ENCODE results near the gene AIPL1. TPM values are rescaled to one million over a fixed set of nuclear protein-coding genes. Genes with fewer than 3 reads are reported as not detected.

Gene AIPL1
- total RNA-seq, 1 experiment from 2014 or later = not detected

- Histone ChIP-seq H3K9me3 (no peaks in the 10 kb centered on the region), H3K36me3 (no peaks in the 10 kb centered on the region), H3K27me3 (no peaks in the 10 kb centered on the region), H3K4me3 (no peak overlapping the region)
- peak; percentile 62 for DNase-seq
Measured at GRCh38 chr17:6470751-6471521, 36.0 kb upstream of the AIPL1 start.

GRCh38 chr17:6470146-6470718, 35.3 kb upstream of the AIPL1 start:
- no peak for DNase-seq
- H3K27me3 ChIP-seq = no peaks in the 10 kb centered on the region

GRCh38 chr17:6468051-6468790, 33.3 kb upstream of the AIPL1 start:
- DNase-seq = no peak

More at GRCh38 chr17:6470146-6470718, 35.3 kb upstream of the AIPL1 start:
- Histone ChIP-seq H3K9me3 (no peaks in the 10 kb centered on the region), H3K4me3 (no peak overlapping the region), H3K36me3 (no peaks in the 10 kb centered on the region)

GRCh38 chr17:6467567-6467966, 32.6 kb upstream of the AIPL1 start:
- Histone ChIP-seq H3K9me3 (no peaks in the 10 kb centered on the region), H3K27me3 (no peaks in the 10 kb centered on the region), H3K36me3 (no peaks in the 10 kb centered on the region), H3K4me3 (no peak overlapping the region)
- DNase-seq = no peak

More at GRCh38 chr17:6468051-6468790, 33.3 kb upstream of the AIPL1 start:
- H3K36me3 ChIP-seq = no peaks in the 10 kb centered on the region
- H3K9me3 ChIP-seq = no peaks in the 10 kb centered on the region
- H3K27me3 ChIP-seq = no peaks in the 10 kb centered on the region
- H3K4me3 ChIP-seq = no peak overlapping the region

- no peak for DNase-seq
Measured at GRCh38 chr17:6465206-6466003, 30.5 kb upstream of the AIPL1 start.

GRCh38 chr17:6464446-6465041, 29.6 kb upstream of the AIPL1 start:
- no peaks in the 10 kb centered on the region for H3K9me3 ChIP-seq
- DNase-seq = no peak
- H3K4me3 ChIP-seq = no peak overlapping the region
- H3K27me3 ChIP-seq = no peaks in the 10 kb centered on the region
- H3K36me3 ChIP-seq = no peaks in the 10 kb centered on the region

More at GRCh38 chr17:6465206-6466003, 30.5 kb upstream of the AIPL1 start:
- Histone ChIP-seq H3K4me3 (no peak overlapping the region), H3K9me3 (no peaks in the 10 kb centered on the region), H3K36me3 (no peaks in the 10 kb centered on the region), H3K27me3 (no peaks in the 10 kb centered on the region)

- DNase-seq = no peak
- Histone ChIP-seq H3K27me3 (no peaks in the 10 kb centered on the region), H3K4me3 (no peak overlapping the region), H3K9me3 (no peaks in the 10 kb centered on the region), H3K36me3 (no peaks in the 10 kb centered on the region)
Measured at GRCh38 chr17:6463616-6464445, 28.9 kb upstream of the AIPL1 start.

- no peaks in the 10 kb centered on the region for H3K36me3 ChIP-seq
- H3K27me3 ChIP-seq = no peaks in the 10 kb centered on the region
- no peak overlapping the region for H3K4me3 ChIP-seq
- no peaks in the 10 kb centered on the region for H3K9me3 ChIP-seq
- no peak for DNase-seq
Measured at GRCh38 chr17:6462692-6463091, 27.8 kb upstream of the AIPL1 start.

GRCh38 chr17:6461792-6462524, 27.0 kb upstream of the AIPL1 start:
- H3K36me3 ChIP-seq = no peaks in the 10 kb centered on the region
- DNase-seq = no peak
- no peaks in the 10 kb centered on the region for H3K27me3 ChIP-seq
- H3K4me3 ChIP-seq = no peak overlapping the region
- no peaks in the 10 kb centered on the region for H3K9me3 ChIP-seq

- H3K27me3 ChIP-seq = no peaks in the 10 kb centered on the region
- no peak for DNase-seq
- no peaks in the 10 kb centered on the region for H3K9me3 ChIP-seq
- no peaks in the 10 kb centered on the region for H3K36me3 ChIP-seq
- no peak overlapping the region for H3K4me3 ChIP-seq
Measured at GRCh38 chr17:6461246-6461645, 26.3 kb upstream of the AIPL1 start.

- DNase-seq = no peak
- Histone ChIP-seq H3K27me3 (no peaks in the 10 kb centered on the region), H3K36me3 (no peaks in the 10 kb centered on the region), H3K9me3 (no peaks in the 10 kb centered on the region), H3K4me3 (no peak overlapping the region)
Measured at GRCh38 chr17:6460531-6461161, 25.7 kb upstream of the AIPL1 start.

- Histone ChIP-seq H3K4me3 (no peak overlapping the region), H3K27me3 (no peaks in the 10 kb centered on the region), H3K36me3 (no peaks in the 10 kb centered on the region), H3K9me3 (no peaks in the 10 kb centered on the region)
- DNase-seq = no peak
Measured at GRCh38 chr17:6458460-6458950, 23.6 kb upstream of the AIPL1 start.

- no peaks in the 10 kb centered on the region for H3K9me3 ChIP-seq
- H3K36me3 ChIP-seq = no peaks in the 10 kb centered on the region
- no peak for DNase-seq
- no peaks in the 10 kb centered on the region for H3K27me3 ChIP-seq
- H3K4me3 ChIP-seq = no peak overlapping the region
Measured at GRCh38 chr17:6457688-6458459, 23.0 kb upstream of the AIPL1 start.

Measured in MG63 (cell line).